OCI-LY7 (cell line): ENCODE measurements around the gene FBXO42.

Experiments used
- EZH2phosphoT487 ChIP-seq: fragments of 200-600 bp; sonication (generic); IDR thresholded peaks from 2 replicates; pipeline ENCODE4 v1.6.1; 2018; ENCODE audit warnings: low read depth, borderline replicate concordance, mild to moderate bottlenecking, mixed run types, antibody characterized with exemption, low read length, moderate library complexity, mixed read lengths
- TF ChIP-seq, protein P1 (sequence below): fragments of 200-600 bp; sonication (generic); conservative IDR thresholded peaks from 2 replicates; pipeline ENCODE4 v1.5.1; 2014; ENCODE audit warnings: mild to moderate bottlenecking, antibody characterized with exemption, low read length, moderate library complexity, mixed read lengths

DNA sequence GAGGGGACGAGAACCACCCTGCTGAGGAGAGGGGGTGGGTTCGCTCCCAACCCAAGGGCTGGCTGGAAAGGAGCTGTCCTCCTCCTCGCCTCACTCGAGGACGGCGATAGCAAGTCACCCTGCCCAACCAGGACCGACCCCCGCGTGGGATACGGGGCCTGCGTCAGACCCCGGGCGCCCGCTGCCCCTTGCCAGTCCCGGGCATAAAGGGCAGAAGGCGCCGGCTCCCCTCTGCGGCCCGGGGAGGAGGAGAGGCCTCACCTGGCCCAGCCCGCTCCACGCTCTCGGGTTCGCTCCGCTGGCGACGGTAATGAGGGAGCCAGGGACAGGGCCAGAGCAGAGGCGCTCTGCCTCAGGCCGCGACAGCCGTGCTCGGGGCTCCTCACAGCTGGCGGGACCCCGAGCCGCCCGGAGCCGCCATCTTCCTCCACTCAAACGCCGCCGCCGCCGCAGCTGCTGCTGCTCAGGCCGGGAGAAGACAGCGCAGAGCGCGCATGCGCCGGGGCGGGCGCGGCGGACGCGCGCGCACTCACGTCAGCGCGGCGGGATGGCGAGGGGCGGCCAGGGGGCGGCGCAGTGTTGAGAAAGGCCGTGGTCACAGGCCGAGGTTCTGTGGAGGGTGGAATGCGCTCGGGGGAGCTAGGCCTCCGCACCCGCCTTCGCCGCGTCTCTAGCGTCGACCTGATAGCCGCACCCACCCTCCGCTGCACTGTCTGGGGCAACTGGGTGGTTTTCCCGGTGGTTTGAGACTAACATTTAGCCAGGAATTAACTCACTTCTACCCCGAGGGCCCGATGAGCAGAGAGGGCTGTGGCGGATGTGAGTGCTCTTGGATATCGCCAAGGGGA, at the start of gene FBXO42:
- TF ChIP-seq, protein P1, sequence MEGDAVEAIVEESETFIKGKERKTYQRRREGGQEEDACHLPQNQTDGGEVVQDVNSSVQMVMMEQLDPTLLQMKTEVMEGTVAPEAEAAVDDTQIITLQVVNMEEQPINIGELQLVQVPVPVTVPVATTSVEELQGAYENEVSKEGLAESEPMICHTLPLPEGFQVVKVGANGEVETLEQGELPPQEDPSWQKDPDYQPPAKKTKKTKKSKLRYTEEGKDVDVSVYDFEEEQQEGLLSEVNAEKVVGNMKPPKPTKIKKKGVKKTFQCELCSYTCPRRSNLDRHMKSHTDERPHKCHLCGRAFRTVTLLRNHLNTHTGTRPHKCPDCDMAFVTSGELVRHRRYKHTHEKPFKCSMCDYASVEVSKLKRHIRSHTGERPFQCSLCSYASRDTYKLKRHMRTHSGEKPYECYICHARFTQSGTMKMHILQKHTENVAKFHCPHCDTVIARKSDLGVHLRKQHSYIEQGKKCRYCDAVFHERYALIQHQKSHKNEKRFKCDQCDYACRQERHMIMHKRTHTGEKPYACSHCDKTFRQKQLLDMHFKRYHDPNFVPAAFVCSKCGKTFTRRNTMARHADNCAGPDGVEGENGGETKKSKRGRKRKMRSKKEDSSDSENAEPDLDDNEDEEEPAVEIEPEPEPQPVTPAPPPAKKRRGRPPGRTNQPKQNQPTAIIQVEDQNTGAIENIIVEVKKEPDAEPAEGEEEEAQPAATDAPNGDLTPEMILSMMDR = peak; percentile 70
- no peak for TF ChIP-seq EZH2phosphoT487
